GM12873 (cell line): ENCODE data around the gene STRBP.

Experiments
- TF ChIP-seq, protein P1 (sequence below): IDR thresholded peaks from 2 replicates; pipeline ENCODE4 v1.5.1; 2012; ENCODE audit warnings: low read depth, mild to moderate bottlenecking, moderate library complexity, low read length, control low read depth; ENCODE audit not compliant: insufficient read depth; ENCODE audit errors: missing control alignments

Gene STRBP

DNA sequence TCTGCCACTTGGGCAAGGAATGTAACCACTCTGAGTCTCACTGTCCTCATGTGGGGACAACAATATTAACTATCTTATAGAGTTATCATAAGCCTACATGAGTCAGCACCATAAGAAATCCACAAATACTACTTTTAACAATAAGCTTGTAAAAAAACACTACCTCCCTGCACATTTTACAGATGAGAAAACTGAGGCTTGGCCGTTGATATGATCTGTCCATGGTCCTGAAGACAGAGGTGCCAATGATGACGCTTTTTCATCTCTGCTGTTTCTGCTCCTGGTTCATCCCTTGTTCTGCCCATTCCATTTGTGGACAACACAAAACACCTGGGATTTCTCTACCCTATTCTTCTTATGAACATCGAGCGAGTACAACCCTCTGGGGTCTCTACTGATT is 23.4 kb upstream of the STRBP start:
- TF ChIP-seq, protein P1, sequence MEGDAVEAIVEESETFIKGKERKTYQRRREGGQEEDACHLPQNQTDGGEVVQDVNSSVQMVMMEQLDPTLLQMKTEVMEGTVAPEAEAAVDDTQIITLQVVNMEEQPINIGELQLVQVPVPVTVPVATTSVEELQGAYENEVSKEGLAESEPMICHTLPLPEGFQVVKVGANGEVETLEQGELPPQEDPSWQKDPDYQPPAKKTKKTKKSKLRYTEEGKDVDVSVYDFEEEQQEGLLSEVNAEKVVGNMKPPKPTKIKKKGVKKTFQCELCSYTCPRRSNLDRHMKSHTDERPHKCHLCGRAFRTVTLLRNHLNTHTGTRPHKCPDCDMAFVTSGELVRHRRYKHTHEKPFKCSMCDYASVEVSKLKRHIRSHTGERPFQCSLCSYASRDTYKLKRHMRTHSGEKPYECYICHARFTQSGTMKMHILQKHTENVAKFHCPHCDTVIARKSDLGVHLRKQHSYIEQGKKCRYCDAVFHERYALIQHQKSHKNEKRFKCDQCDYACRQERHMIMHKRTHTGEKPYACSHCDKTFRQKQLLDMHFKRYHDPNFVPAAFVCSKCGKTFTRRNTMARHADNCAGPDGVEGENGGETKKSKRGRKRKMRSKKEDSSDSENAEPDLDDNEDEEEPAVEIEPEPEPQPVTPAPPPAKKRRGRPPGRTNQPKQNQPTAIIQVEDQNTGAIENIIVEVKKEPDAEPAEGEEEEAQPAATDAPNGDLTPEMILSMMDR = no peak

DNA sequence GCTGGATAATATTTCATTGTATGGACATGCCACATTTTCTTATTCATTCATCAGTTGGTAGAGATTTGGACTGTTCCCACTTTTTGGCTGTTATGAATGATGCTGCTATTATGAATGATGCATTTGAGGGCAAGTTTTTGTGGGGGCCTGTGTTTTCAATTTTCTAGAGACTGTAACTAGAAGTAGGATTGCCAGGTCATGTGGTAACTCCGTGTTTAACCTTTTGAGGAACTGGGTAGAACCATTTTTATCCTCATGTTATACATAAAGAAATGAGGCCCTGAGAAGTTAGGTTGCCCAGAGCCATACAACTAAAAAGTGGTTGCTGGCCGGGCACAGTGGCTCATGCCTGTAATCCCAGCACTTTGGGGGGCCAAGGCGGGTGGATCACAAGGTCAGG is 22.4 kb upstream of the STRBP start:
- TF ChIP-seq, protein P1 = no peak

DNA sequence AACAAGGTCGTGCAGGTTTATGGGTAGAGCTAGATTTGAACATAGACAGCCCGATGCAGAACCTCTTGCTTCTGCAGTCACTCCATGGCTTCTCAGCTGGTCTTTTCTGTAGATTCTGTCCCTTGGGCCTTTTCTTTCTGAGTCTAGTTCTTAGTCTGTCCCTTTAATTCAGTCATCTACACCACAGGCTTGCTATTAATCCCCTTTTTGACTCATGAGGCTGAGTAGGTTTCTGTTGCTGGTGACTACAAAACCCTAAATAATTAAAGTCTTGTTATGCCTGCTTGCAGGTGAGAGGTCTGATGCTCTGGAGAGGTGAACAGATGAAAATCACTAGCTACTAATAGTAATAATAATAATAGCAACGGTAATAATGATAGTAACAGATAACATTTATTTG is 19.3 kb upstream of the STRBP start:
- TF ChIP-seq, protein P1 = no peak

DNA sequence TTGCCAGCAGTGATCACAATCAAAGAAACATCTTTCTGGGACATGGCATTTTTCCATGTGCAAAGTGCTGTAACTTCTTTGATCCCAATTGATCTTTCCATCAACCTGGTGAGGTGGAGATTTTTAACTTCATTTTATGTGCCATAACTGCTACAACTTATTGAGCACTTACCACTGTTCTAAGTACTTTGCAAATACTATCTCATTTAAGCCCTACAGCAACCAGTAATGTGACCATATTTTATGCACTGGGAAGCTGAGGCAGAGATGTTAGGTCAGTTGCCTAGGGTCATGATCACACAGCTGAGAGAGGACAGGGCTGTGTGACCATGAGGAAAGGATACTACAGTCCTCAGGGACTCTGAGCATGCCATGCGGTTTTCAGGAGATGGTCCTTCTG is 17.9 kb upstream of the STRBP start:
- TF ChIP-seq, protein P1 = no peak

DNA sequence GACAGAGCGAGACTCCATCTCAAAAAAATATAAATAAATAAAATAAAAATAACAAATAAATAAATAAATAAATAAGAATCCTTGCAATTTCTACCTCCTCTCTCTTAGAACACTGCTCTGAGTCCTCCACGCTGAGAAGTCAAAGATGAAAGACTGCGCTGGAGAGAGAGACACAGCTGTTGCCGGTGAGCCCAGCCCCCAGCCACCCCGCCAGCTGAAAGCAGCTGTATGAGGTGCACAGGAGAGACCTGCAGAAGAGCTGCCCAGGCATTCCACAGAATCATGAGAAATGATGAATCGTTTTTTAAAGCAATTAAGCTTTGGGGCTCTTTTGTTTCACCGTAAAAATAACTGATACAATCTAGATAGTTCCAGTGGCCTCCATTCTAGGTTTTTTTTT is 16.3 kb upstream of the STRBP start:
- TF ChIP-seq, protein P1 = no peak

DNA sequence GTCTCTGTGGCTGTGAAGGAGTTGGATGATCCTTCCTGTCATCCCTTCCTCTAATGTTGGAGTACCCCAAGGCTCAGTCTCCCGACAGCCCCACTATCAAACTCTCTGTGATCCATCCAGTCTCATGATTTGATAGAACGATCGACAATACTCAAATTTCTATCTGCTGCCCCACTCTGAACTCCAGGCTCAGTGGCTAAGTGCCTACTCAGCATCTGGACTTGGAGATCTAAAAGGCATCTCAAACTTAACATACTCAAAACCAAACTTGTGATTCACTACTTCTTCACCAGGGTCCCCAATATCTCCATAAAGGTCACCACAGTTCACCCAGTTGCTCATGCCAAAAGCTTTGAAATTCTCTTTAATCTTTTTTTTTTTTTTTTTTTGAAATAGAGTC is 15.1 kb upstream of the STRBP start:
- TF ChIP-seq, protein P1 = no peak

DNA sequence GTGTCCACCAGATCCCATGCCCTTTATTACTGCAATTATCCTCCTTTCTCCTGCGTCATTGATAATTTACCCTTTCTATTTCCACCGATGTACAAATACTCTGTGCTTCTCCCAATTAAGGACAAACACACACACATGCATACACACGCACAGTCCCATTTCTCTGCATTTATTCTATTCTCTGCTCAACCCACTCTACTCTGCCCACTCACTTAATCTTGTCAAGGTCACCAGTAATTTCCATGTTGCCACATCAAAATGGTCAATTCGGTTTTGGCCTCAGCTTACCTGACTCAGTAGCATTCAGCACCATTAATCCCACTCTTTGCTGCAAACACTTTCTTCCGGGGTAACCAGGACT is 14.6 kb upstream of the STRBP start:
- TF ChIP-seq, protein P1 = no peak
